ENCODE data around the gene OR10A5.
"Not testable (repeated sequence)": the region's sequence is repeated elsewhere in the genome, so short reads cannot be mapped to it uniquely, and the experiment has no call there.

The OR10A5 gene

GRCh38 chr11:6845383-6845782, at the start of gene OR10A5:
Gene OR10A5 (plus strand): TSS chr11:6845683. CDS start chr11:6845683, 0 bp downstream.
- DNase-seq = no peak

GRCh38 chr11:6799402-6799801, 46.1 kb upstream of the OR10A5 start, which contains the start of gene OR6A2:
Gene OR6A2 (minus strand): TSS chr11:6799689. CDS start chr11:6795708, 3,981 bp downstream.
- DNase-seq = no peak

GRCh38 chr11:6801075-6801474, 44.4 kb upstream of the OR10A5 start:
- DNase-seq = not testable (repeated sequence)

- peak; percentile 69 for DNase-seq
Observed at GRCh38 chr11:6812390-6813005, 33.0 kb upstream of the OR10A5 start.

- no peak for DNase-seq
Observed at GRCh38 chr11:6813656-6814055, 31.8 kb upstream of the OR10A5 start.

- DNase-seq = no peak
Observed at GRCh38 chr11:6817694-6818093, 27.8 kb upstream of the OR10A5 start.

- DNase-seq = no peak
Observed at GRCh38 chr11:6818967-6819366, 26.5 kb upstream of the OR10A5 start.

GRCh38 chr11:6824136-6824823, 21.2 kb upstream of the OR10A5 start:
- peak; percentile 5 for DNase-seq

GRCh38 chr11:6825231-6825744, 20.2 kb upstream of the OR10A5 start:
- DNase-seq = no peak

GRCh38 chr11:6828103-6828502, 17.4 kb upstream of the OR10A5 start:
- no peak for DNase-seq

- no peak for DNase-seq
Observed at GRCh38 chr11:6833356-6833755, 12.1 kb upstream of the OR10A5 start.

GRCh38 chr11:6834021-6834420, 11.5 kb upstream of the OR10A5 start:
- no peak for DNase-seq

- DNase-seq = no peak
Observed at GRCh38 chr11:6841694-6842093, 3.8 kb upstream of the OR10A5 start.

GRCh38 chr11:6843670-6844069, 1.8 kb upstream of the OR10A5 start:
- DNase-seq = no peak

- no peak for DNase-seq
Observed at GRCh38 chr11:6844356-6844755, 1.1 kb upstream of the OR10A5 start.

- no peak for DNase-seq
Observed at GRCh38 chr11:6850526-6850925, 5.0 kb downstream of the OR10A5 start.

- not testable (repeated sequence) for DNase-seq
Observed at GRCh38 chr11:6854801-6855200, 9.3 kb downstream of the OR10A5 start.

- peak; percentile 3 for DNase-seq
Observed at GRCh38 chr11:6855971-6856541, 10.6 kb downstream of the OR10A5 start.

GRCh38 chr11:6856871-6857270, 11.4 kb downstream of the OR10A5 start:
- no peak for DNase-seq

GRCh38 chr11:6862961-6863360, 17.5 kb downstream of the OR10A5 start, which contains the start of gene OR10A2:
Gene OR10A2 (plus strand): TSS chr11:6863057. CDS start chr11:6869755, 6,698 bp downstream.
- no peak for DNase-seq

GRCh38 chr11:6864438-6864837, 19.0 kb downstream of the OR10A5 start:
- DNase-seq = no peak

GRCh38 chr11:6871278-6871677, 25.8 kb downstream of the OR10A5 start:
- no peak for DNase-seq

GRCh38 chr11:6875761-6876160, 30.3 kb downstream of the OR10A5 start:
- DNase-seq = no peak

- DNase-seq = no peak
Observed at GRCh38 chr11:6876325-6876724, 30.8 kb downstream of the OR10A5 start, which contains the start of gene OR10A4. Gene OR10A4 (plus strand): TSS chr11:6876625. CDS start chr11:6876648, 23 bp downstream.

All from hematopoietic multipotent progenitor cell treated with erythropoietin and hydrocortisone succinate and interleukin-3 and kit ligand, for 6 days (in vitro differentiated cells).